Smooth muscle cell of bladder (primary cell): ENCODE results near the gene SSTR4. TPM values are rescaled to one million over a fixed set of nuclear protein-coding genes. Genes with fewer than 3 reads are reported as not detected.

Experiments used
- total RNA-seq: library from RNA; depleted of rRNA; stranded (reverse); fragments of >200 nt; gene quantifications from 2 replicates; pipeline ENCODE4 v1.2.3, GENCODE V29; 2014

Gene SSTR4, protein sequence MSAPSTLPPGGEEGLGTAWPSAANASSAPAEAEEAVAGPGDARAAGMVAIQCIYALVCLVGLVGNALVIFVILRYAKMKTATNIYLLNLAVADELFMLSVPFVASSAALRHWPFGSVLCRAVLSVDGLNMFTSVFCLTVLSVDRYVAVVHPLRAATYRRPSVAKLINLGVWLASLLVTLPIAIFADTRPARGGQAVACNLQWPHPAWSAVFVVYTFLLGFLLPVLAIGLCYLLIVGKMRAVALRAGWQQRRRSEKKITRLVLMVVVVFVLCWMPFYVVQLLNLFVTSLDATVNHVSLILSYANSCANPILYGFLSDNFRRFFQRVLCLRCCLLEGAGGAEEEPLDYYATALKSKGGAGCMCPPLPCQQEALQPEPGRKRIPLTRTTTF
- total RNA-seq = not detected in 2 replicates

GRCh38 chr20:23034721-23035671, at the start of gene SSTR4:
Gene SSTR4 (plus strand): TSS chr20:23035312. CDS start chr20:23035484, 172 bp downstream.

DNA sequence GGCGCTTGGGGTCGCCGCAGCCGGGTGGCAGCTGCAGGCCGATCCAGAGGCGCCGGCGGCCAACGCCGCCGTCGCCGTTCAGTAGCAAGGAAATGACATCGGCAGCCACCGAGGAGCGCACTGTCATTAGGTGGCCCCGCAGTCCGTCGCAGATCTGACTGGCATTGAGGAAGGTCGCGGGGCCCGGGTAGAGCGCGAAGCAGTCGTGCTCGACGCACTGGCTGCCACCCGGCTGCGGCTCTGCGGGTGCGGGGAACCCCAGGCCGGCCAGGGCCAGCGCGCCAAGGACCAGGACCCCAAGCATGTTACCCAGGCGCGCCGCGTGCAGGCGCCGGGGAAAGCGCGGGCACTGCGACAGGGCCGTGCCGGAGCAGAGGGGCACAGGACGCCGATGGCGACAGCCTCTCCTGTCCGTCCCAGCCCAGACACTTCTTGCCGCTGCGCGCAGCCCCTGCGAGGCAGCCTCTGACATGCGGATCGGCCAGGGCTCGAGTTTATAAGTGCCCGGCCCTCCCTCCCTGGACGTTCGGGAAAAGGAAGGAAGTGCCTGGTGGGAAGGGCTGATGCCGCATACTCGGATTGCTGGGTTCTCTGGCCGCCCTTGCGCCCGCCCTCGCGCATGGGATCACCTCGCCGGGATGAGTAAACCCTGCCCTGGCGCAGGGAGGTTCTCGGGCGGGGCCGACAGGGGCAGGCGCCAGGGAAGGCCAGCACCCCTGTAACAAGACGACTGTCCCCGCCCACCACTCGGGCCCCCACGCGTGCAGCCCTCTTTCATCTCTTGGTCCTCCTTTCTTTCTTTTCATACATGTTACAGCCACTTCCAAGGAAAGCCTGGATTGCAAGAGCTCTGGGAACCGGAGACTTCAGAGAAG, 14.3 kb downstream of the SSTR4 start, which contains the start of gene THBD:
TSS of gene THBD (minus strand) at position 472 of the 875 bp plus-strand sequence. CDS start at position 304, 168 bp downstream.

DNA sequence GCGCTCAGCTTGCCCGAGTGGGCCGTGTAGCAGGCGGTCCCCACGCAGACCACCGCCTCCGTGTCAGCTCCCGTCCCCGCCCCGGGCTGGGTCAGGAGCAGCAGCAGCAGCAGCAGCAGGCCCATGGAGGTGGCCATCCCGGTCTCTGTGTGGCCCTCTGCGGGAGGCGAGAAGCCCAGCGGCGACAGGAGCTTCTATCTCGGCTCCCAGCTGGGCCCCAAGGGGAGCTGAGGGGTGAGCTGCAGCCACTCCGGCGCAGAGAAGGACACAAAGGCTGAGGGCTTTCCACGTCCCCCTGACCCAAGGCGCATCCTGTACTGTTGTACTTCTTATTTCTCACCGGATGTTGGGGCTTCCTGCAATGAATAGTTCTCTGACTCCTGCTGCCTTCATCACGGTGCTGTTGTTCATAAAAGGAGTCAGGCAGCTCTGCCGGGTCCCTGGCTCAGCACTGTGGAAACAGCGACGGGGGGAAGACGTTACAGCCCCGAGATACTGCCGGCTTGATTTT, 51.0 kb downstream of the SSTR4 start, which contains the start of gene CD93:
TSS of gene CD93 (minus strand) at position 269 of the 511 bp plus-strand sequence. CDS start at position 137, 132 bp downstream.

Other genes with a start within 250 kb of the SSTR4 start
- 1.00 and 1.2 TPM in 2 replicates for gene THBD, start 14.4 kb downstream of the SSTR4 start, total RNA-seq
- gene CD93, start 51.0 kb downstream of the SSTR4 start, total RNA-seq = 0.14 and 2.1 TPM in 2 replicates